Activated T-cell treated with anti-CD3 and anti-CD28 coated beads, Interleukin-2, amount 50 U/mL, for 48 hours (primary cell): ENCODE results near the gene HOXC13.

Experiments used
- DNase-seq, 2 experiments: peaks; one replicate each; pipeline ENCODE4 v3.0.0-alpha.2; 2020

The HOXC13 gene

GRCh38 chr12:53971129-53971528, 32.5 kb downstream of the HOXC13 start:
- DNase-seq: no peak

DNA sequence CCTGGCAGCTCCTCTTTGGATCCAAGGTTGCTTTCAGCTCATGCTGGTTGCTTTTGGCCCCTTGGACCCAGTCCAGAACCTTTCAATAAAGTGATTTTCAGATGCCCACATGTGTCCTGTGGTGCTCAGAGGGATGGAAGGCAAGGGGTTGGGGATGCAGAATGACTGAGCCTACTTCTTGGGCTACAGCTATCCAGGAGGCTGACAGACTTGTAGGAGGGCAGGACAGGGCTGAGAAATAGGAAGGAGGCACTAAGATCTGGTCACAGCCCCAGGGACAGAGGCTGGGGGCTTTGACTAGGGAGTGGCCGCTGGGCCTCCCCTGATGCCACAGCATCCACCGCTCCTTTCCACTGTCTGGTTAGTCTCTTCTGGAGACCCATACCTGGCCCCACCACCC, 33.1 kb downstream of the HOXC13 start:
- no peak for DNase-seq

DNA sequence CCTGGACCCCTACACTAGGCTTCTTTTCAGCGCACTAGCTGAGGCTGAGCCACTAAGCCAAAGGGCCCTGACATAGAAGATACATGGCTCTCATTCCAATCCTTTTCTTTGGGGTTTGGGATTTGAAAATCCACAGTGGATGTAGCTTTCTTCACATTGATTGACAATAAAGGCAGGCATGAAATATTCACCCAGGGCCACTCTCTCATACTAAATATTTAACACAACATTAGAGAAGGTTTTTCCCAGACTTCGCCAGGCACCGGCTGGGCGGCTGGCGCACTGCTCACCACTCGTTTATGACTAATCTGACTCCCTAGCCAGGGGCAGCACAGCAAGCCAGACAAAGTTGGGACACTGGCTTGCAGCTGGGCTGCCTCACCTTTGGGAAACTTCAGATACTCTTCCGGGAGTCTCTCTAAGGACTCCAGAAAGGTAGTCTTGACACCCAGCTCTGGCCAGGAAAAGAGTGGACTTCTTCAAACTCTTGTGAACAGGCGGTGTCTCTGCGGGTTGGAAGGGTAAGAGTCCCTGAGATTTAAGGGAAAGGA, 33.6 kb downstream of the HOXC13 start:
- no peak for DNase-seq

DNA sequence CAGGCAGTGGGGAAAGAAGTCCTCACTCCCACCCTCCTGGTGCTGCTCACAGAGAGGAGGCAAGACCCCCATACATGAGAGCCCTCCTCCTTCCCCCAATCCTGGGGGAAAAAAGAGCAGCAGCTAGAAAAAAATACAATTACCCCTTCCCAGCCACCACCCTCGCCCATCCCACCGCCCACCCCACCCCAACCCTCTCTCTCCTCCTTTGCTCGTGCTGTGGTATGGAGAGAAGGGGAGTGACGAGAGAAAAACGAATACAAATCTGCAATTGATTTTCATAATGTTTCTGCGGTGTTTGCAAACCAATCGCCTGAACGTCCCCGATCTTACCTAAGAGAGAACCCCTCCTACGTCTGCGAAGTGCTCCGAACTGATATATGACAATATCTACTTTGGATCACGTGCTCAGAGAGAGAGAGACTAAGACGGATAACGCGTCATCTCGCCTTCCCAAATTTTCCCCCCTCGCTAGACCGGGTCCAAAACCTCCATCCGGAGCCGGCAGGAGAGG, 34.1 kb downstream of the HOXC13 start, which contains the start of gene HOXC11:
HOXC11 (plus strand) TSS at position 405 of the 514 bp plus-strand sequence. CDS start 116 bp downstream, outside the sequence.
- DNase-seq: no peak

DNA sequence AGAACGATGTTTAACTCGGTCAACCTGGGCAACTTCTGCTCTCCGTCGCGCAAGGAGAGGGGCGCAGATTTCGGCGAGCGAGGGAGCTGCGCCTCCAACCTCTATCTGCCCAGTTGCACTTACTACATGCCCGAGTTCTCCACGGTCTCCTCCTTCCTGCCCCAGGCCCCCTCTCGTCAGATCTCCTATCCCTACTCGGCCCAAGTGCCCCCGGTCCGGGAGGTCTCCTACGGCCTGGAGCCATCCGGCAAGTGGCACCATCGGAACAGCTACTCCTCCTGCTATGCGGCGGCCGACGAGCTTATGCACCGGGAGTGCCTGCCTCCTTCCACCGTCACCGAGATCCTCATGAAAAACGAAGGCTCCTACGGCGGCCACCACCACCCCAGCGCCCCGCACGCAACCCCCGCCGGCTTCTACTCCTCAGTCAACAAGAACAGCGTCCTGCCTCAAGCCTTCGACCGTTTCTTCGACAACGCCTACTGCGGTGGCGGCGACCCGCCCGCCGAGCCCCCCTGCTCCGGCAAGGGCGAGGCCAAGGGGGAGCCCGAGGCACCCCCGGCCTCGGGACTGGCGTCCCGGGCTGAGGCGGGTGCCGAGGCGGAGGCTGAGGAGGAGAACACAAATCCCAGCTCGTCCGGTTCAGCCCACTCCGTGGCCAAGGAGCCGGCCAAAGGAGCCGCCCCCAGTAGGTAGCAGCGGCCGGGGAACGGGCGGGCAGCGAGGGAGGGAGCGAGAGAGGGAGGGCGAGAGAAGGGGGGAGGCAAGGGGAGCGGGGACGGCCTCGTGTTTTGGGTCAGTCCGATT, 34.8 kb downstream of the HOXC13 start:
- DNase-seq: no peak

- no peak for DNase-seq
These were observed 35.7 kb downstream of the HOXC13 start, which contains the start of gene HOTAIR for GRCh38 chr12:53974084-53975063. TSS of gene HOTAIR (minus strand) at chr12:53974954.

- DNase-seq: no peak
These were observed 36.4 kb downstream of the HOXC13 start for GRCh38 chr12:53975064-53975471.

DNA sequence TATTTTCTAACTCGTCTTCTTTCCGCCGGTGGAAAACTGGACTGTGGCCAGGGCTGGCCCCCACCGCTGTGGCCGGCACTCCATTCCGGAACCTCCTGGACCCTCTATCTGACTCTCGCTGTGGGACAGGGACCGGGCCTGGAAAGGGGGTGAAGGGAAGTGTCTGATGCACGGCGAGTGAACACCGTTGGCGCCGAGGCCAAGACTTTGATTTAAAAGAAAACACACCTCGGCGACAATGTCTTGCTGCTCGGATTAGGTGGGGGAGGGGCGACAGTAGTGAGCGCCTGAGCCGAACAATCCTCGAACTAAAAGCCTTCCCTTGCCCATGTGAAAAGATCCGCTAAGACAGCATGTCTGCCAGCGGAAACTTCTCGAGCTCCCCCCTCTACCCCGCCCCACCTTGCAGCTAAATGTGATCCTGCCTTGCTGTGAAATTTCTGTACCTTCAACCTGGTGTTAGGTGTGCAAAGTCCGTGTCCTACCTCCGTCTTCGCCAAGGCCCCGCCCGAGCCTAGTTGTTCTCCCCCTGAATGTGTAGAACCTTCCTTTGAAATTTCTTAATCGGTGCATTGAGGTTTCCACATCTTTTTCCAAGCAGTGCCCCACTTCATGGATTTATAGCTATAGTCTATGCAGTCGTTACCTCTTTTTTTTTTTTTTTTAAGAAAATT, 37.0 kb downstream of the HOXC13 start:
- DNase-seq: no peak

GRCh38 chr12:53976172-53976822, 37.7 kb downstream of the HOXC13 start:
- DNase-seq: no peak

DNA sequence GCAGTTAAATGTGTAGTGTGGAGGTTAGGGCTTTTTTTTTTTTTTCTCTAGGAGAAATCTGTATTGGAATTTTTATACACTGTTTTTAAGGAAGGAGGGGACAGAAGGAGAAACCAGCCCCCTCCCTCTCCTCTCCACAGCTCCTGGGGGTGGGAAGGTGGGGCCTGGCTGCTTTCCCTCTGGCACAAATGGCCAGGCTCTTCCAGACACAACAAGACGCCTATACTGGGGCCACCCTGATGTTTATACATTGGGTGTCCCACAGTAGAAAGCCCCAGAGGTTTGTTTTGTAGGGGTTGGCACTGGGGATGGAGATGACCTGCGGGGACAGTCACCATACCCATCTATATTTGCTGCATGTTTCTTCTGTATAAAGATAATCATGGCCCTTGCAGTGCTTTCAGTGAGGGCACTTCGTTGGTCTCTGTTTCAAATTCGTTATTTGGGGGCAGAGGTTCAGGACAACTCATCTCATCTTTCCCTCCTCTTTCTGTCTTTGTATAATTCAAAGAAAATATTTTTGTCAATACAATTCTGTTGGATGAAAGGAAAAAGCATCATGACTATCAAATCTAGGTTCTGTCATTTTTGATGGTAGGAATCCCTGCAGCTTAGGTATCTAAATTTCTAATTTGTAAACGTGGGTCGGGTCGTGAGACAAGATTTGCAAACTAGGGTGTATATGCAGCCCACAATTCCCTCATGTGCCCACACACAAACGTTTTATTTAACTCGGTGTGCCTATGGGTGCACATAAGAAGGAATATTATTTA, 38.4 kb downstream of the HOXC13 start:
- DNase-seq: no peak

- no peak for DNase-seq
These were observed 39.2 kb downstream of the HOXC13 start for GRCh38 chr12:53977596-53978445.

- DNase-seq: no peak
These were observed 40.1 kb downstream of the HOXC13 start for GRCh38 chr12:53978477-53979356.

DNA sequence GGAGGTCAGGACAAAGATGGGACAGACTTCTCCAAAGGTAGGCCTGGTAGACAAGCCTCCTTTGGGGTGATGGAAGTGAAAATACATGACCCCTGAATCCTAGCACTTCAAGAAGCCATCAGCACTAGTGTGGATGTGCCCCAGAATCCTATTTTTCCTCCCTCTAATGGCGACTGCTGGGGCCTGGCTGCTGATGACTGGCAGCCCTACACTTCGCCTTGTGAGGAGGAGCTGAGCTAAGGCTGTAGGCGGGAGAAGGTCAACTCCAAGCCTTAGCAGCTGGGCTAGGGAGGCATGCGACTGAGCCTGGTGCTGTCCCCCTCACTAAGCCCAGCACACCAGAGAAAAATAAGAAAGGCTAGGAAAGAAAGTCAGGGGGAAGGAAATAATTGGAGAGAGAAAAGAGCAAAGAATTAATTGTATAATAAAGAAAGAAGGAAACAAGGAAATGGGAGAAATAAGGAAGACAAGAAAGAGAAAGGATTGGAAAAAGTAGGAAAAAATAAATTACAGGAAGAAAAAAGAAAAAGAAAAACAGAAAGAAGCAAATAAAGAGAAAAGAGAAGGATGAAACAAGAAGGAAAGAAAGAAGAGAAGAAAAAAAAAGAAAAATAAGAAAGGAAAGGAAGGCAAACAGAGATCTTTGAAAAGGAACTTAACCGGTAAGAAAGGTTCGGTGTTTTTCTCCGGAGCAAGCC, 41.6 kb downstream of the HOXC13 start:
- no peak for DNase-seq

DNA sequence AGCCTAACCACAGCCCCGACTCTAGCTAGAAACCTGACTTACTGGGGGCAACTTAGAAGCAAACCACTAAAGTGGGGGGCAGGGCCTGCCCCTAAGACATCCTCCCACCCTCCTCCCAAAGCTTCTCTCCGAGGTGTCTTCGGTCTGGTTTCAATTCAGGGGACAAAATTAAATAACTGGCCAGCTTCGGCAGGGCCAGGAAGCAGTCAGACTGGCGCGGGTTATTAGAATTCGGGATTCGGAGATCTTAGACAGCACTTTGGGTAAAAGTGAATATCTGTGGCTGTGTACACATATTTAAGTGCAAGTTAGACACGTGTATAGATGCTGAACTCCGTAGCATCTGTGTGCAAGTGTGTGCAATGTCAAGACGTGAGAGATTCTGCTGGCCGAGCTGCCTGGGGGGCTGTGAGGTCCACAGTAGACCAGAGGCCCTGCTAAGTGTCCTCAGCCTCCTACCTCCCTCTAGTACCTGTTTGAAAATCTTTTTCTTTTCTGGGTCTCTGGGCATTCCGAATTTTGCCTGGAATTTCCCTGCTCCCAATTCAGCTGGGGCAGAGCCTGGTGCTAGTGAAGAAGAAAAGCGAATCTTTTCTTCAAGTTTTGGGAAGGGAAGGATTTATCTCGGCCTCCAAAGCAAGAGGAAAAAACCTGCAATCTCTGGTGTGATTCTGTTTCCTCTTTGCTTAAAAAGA, 42.3 kb downstream of the HOXC13 start:
- DNase-seq: no peak

DNA sequence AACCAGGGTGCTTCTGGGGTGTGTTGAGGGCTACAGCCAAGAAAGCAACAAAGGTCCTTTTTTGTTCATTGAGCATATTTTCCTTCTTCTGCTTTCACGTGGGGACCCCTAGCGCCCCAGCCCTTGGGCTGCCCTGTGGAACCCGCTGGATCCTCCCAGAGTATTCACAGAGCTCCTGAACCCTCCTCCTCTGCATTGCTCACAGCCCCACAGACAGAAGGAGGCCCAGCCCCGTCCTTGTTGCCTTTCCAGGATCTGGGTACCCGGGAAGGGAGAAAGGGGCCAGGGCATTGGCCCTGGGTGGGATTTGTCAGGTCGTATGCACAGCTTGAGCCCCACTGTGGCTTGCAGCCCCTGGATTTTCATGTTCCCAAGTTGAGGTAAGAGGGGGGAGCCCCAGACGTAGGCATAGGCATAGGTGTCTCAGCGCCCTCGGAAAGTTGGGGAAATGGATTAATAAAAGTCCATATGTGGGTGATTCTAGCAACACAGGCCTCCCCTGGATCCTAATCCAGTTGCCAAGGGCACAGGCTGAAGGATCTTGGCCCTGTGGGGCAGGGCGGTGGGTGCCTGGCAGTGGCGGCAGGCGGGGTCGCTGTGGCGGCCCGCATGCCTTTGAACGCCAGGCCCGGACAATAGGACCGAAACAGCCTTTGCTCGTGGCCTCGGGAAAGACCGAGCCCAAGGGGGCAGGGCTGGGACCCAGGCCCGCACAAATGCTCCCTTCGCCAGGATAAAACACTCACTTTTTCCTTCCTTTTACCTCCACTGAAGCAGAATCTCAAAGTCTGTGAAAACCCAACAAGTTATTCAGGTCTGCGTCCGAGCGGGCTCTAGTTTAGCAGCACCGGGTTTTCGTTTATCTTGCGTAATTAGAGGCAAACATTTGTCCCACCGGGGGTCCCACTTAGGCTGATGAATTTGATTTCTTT, 43.3 kb downstream of the HOXC13 start:
- DNase-seq: no peak
